ENCODE measurements around the gene PPIB.
"Not testable (repeated sequence)": the region's sequence is repeated elsewhere in the genome, so short reads cannot be mapped to it uniquely, and the experiment has no call there.

Gene PPIB

GRCh38 chr15:64141798-64142512, 20.9 kb downstream of the PPIB start:
- in situ Hi-C loops (cut with MboI; ENCODE audit: low sequenced_read_pairs): no loop called here

- in situ Hi-C loops (cut with MboI; ENCODE audit: low sequenced_read_pairs): no loop called here
Measured at GRCh38 chr15:64138331-64138941, 24.4 kb downstream of the PPIB start.

GRCh38 chr15:64137226-64137833, 25.5 kb downstream of the PPIB start:
- in situ Hi-C loops (cut with MboI; ENCODE audit: low sequenced_read_pairs): no loop called here

- in situ Hi-C loops (cut with MboI; ENCODE audit: low sequenced_read_pairs): no loop called here
Measured at GRCh38 chr15:64136347-64136746, 26.5 kb downstream of the PPIB start.

- in situ Hi-C loops (cut with MboI; ENCODE audit: low sequenced_read_pairs): no loop called here
Measured at GRCh38 chr15:64134345-64134829, 28.4 kb downstream of the PPIB start.

- in situ Hi-C loops (cut with MboI; ENCODE audit: low sequenced_read_pairs): no loop called here
Measured at GRCh38 chr15:64133623-64134344, 29.0 kb downstream of the PPIB start.

- in situ Hi-C loops (cut with MboI; ENCODE audit: low sequenced_read_pairs): no loop called here
Measured at GRCh38 chr15:64132217-64132616, 30.6 kb downstream of the PPIB start.

- in situ Hi-C loops (cut with MboI; ENCODE audit: low sequenced_read_pairs): no loop called here
Measured at GRCh38 chr15:64131547-64131946, 31.3 kb downstream of the PPIB start.

GRCh38 chr15:64130159-64130558, 32.7 kb downstream of the PPIB start:
- in situ Hi-C loops (cut with MboI; ENCODE audit: low sequenced_read_pairs): no loop called here

GRCh38 chr15:64127521-64128270, 35.1 kb downstream of the PPIB start:
- in situ Hi-C loops (cut with MboI; ENCODE audit: low sequenced_read_pairs): no loop called here

- in situ Hi-C loops (cut with MboI; ENCODE audit: low sequenced_read_pairs): no loop called here
Measured at GRCh38 chr15:64125978-64126377, 36.8 kb downstream of the PPIB start.

GRCh38 chr15:64122936-64123351, 39.9 kb downstream of the PPIB start:
- in situ Hi-C loops (cut with MboI; ENCODE audit: low sequenced_read_pairs): no loop called here

GRCh38 chr15:64122444-64122843, 40.4 kb downstream of the PPIB start:
- in situ Hi-C loops (cut with MboI; ENCODE audit: low sequenced_read_pairs): no loop called here

- in situ Hi-C loops (cut with MboI; ENCODE audit: low sequenced_read_pairs): no loop called here
Measured at GRCh38 chr15:64121614-64122013, 41.2 kb downstream of the PPIB start.

- in situ Hi-C loops (cut with MboI; ENCODE audit: low sequenced_read_pairs): not testable (repeated sequence)
Measured at GRCh38 chr15:64120322-64120721, 42.5 kb downstream of the PPIB start.

- in situ Hi-C loops (cut with MboI; ENCODE audit: low sequenced_read_pairs): no loop called here
Measured at GRCh38 chr15:64117759-64118487, 44.9 kb downstream of the PPIB start.

- in situ Hi-C loops (cut with MboI; ENCODE audit: low sequenced_read_pairs): no loop called here
Measured at GRCh38 chr15:64112904-64113303, 49.9 kb downstream of the PPIB start.

- in situ Hi-C loops (cut with MboI; ENCODE audit: low sequenced_read_pairs): no loop called here
Measured at GRCh38 chr15:64112073-64112772, 50.6 kb downstream of the PPIB start.

GRCh38 chr15:64111679-64112050, 51.2 kb downstream of the PPIB start:
- in situ Hi-C loops (cut with MboI; ENCODE audit: low sequenced_read_pairs): no loop called here
